GM23338 (cell line): ENCODE results near the gene COX7B2. TPM values are rescaled to one million over a fixed set of nuclear protein-coding genes. Genes with fewer than 3 reads are reported as not detected.

Source experiments
- ATAC-seq: fragments of 200-7000 bp; cut with Tn5 transposase; 3 replicates; pipeline ENCODE4 v1.9.1; 2020
- DNase-seq: peaks from one replicate; pipeline ENCODE4 v3.0.0-alpha.2; 2015; ENCODE audit warnings: low spot score
- H2AFZ ChIP-seq: fragments of 200-600 bp; sonication (generic); 2 replicates; pipeline ENCODE4 v1.8.0; 2016; ENCODE audit warnings: antibody characterized with exemption, mild to moderate bottlenecking, moderate library complexity
- H3F3A ChIP-seq: fragments of 200-600 bp; sonication (generic); replicated peaks from 2 replicates; pipeline ENCODE4 v1.8.0; 2017; ENCODE audit warnings: antibody characterized with exemption, mixed run types, low read depth
- H3K27ac ChIP-seq: fragments of 200-600 bp; sonication (generic); 2 replicates; pipeline ENCODE4 v1.6.1; 2016; ENCODE audit warnings: low read depth
- H3K27me3 ChIP-seq: fragments of 200-600 bp; sonication (generic); 2 replicates; pipeline ENCODE4 v1.8.0; 2016; ENCODE audit warnings: mild to moderate bottlenecking, mixed run types, moderate library complexity; ENCODE audit not compliant: insufficient read depth
- H3K36me3 ChIP-seq: fragments of 200-600 bp; sonication (generic); 2 replicates; pipeline ENCODE4 v1.8.0; 2016; ENCODE audit warnings: mild to moderate bottlenecking; ENCODE audit not compliant: insufficient read depth
- H3K4me1 ChIP-seq: fragments of 200-600 bp; sonication (generic); 2 replicates; pipeline ENCODE4 v1.8.0; 2016; ENCODE audit warnings: mild to moderate bottlenecking, moderate library complexity; ENCODE audit not compliant: insufficient read depth
- H3K4me2 ChIP-seq: fragments of 200-600 bp; sonication (generic); 2 replicates; pipeline ENCODE4 v1.7.1; 2017; ENCODE audit warnings: mixed run types
- H3K4me3 ChIP-seq: fragments of 200-600 bp; sonication (generic); 2 replicates; pipeline ENCODE4 v1.6.1; 2016; ENCODE audit warnings: mixed run types
- H3K79me2 ChIP-seq: fragments of 200-600 bp; sonication (generic); replicated peaks from 2 replicates; pipeline ENCODE4 v1.8.0; 2017; ENCODE audit warnings: mild to moderate bottlenecking; ENCODE audit not compliant: insufficient read depth
- H3K9me2 ChIP-seq: fragments of 200-600 bp; sonication (generic); 2 replicates; pipeline ENCODE4 v1.8.0; 2017; ENCODE audit not compliant: insufficient read depth
- H4K20me1 ChIP-seq: fragments of 200-600 bp; sonication (generic); replicated peaks from 2 replicates; pipeline ENCODE4 v1.8.0; 2017; ENCODE audit warnings: mild to moderate bottlenecking; ENCODE audit not compliant: insufficient read depth
- H3K27ac Mint-ChIP-seq: 2 replicates; pipeline ENCODE4 v1.8.0; 2020; ENCODE audit warnings: inconsistent platforms, mild to moderate bottlenecking, moderate library complexity, mixed read lengths
- H3K27me3 Mint-ChIP-seq: 3 replicates; pipeline ENCODE4 v1.8.0; 2022; ENCODE audit warnings: low read depth, mild to moderate bottlenecking, moderate library complexity, mixed read lengths, inconsistent platforms; ENCODE audit not compliant: insufficient read depth, poor library complexity
- H3K36me3 Mint-ChIP-seq: 3 replicates; pipeline ENCODE4 v1.8.0; 2021; ENCODE audit warnings: low read depth, mild to moderate bottlenecking, inconsistent platforms, moderate library complexity, mixed read lengths
- H3K4me1 Mint-ChIP-seq: 3 replicates; pipeline ENCODE4 v1.8.0; 2020; ENCODE audit warnings: mild to moderate bottlenecking, inconsistent platforms, mixed read lengths
- H3K4me3 Mint-ChIP-seq: 3 replicates; pipeline ENCODE4 v1.8.0; 2021; ENCODE audit warnings: moderate library complexity, mild to moderate bottlenecking, inconsistent platforms, mixed read lengths
- H3K9me3 Mint-ChIP-seq: 3 replicates; pipeline ENCODE4 v1.8.0; 2020; ENCODE audit warnings: moderate library complexity, mild to moderate bottlenecking, inconsistent platforms, mixed read lengths
- CREB1 ChIP-seq: fragments of 250-450 bp; sonication (Bioruptor Pico); IDR thresholded peaks from 2 replicates; pipeline ENCODE4 v1.5.0; 2020; ENCODE audit warnings: low read depth, mild to moderate bottlenecking, moderate library complexity
- EZH2 ChIP-seq: fragments of 200-600 bp; sonication (generic); IDR thresholded peaks from one replicate; pipeline ENCODE4 v1.8.0; 2017; ENCODE audit warnings: antibody characterized with exemption, mild to moderate bottlenecking, low read depth; ENCODE audit not compliant: unreplicated experiment
- EZH2phosphoT487 ChIP-seq: fragments of 200-600 bp; sonication (generic); IDR thresholded peaks from one replicate; pipeline ENCODE4 v1.8.1; 2018; ENCODE audit warnings: antibody characterized with exemption; ENCODE audit not compliant: unreplicated experiment
- JUNB ChIP-seq: IDR thresholded peaks from one replicate; pipeline ENCODE4 v1.6.1; 2016; ENCODE audit warnings: antibody characterized with exemption; ENCODE audit not compliant: unreplicated experiment
- NANOG ChIP-seq: IDR thresholded peaks from 2 replicates; pipeline ENCODE4 v1.6.1; 2016; ENCODE audit warnings: antibody characterized with exemption, borderline replicate concordance
- POLR2AphosphoS5 ChIP-seq: IDR thresholded peaks from 2 replicates; pipeline ENCODE4 v1.6.1; 2016; ENCODE audit warnings: antibody characterized with exemption, low read depth
- STAT1 ChIP-seq: IDR thresholded peaks from one replicate; pipeline ENCODE4 v1.6.1; 2016; ENCODE audit warnings: antibody characterized with exemption; ENCODE audit not compliant: unreplicated experiment
- ZNF114 ChIP-seq: fragments of 250-450 bp; sonication (Bioruptor Pico); IDR thresholded peaks from 2 replicates; pipeline ENCODE4 v1.5.0; 2020; ENCODE audit warnings: mild to moderate bottlenecking, moderate library complexity
- ZNF331 ChIP-seq: fragments of 250-450 bp; sonication (Bioruptor Pico); IDR thresholded peaks from 2 replicates; pipeline ENCODE4 v1.5.0; 2020; ENCODE audit warnings: low read depth, mild to moderate bottlenecking, moderate library complexity
- ZNF462 ChIP-seq: fragments of 250-450 bp; sonication (Bioruptor Pico); IDR thresholded peaks from 2 replicates; pipeline ENCODE4 v1.5.0; 2020; ENCODE audit warnings: mild to moderate bottlenecking, moderate library complexity
- polyA plus RNA-seq: library from polyadenylated mRNA; unstranded; fragments of >200 nt; fragmentation: Nextera tagmentation; extraction: Ambion mirVana; gene quantifications from 2 replicates; pipeline ENCODE4 v1.2.1, GENCODE V29; 2016
- total RNA-seq: library from RNA; depleted of rRNA; stranded (reverse); fragments of >200 nt; shearing (Covaris generic); gene quantifications from 2 replicates; pipeline ENCODE4 v1.2.3, GENCODE V29; 2014
- TF ChIP-seq, protein P1 (sequence below): IDR thresholded peaks from 2 replicates; pipeline ENCODE4 v1.6.1; 2016; ENCODE audit warnings: antibody characterized with exemption
- TF ChIP-seq, protein P2 (sequence below), 2 experiments: fragments of 200-600 bp in 1 of 2; sonication (generic) in 1 of 2; conservative IDR thresholded peaks; 2 replicates each; pipeline versions ENCODE4 v1.5.1 to v1.6.1; 2016 to 2017; ENCODE audit warnings: antibody characterized with exemption in 2 of 2, low read depth in 2 of 2, mild to moderate bottlenecking in 2 of 2, moderate library complexity in 1 of 2
- TF ChIP-seq, protein P3 (sequence below): IDR thresholded peaks from one replicate; pipeline ENCODE4 v1.6.1; 2018; ENCODE audit warnings: antibody characterized with exemption; ENCODE audit not compliant: unreplicated experiment

The COX7B2 gene
- total and polyA plus RNA-seq, 2 experiments from 2014 or later: not detected

- no peaks in the 10 kb centered on the region for H3K27me3 ChIP-seq
- DNase-seq (no peak), ATAC-seq (no peak)
- no peaks in the 10 kb centered on the region for H3K4me1 ChIP-seq
- H3K9me2 ChIP-seq: 0 out of 2 replicates have a peak, but pooled peaks cover 4% of the 10 kb centered on the region
- H2AFZ ChIP-seq: no peak overlapping the region
- H3K4me2 ChIP-seq: no peak overlapping the region
- no peak overlapping the region for H3K4me3 ChIP-seq
- no peak overlapping the region for H3K4me3 Mint-ChIP-seq
- H4K20me1 ChIP-seq: no peaks in the 10 kb centered on the region
- H3K79me2 ChIP-seq: no peaks in the 10 kb centered on the region
- peaks cover 54% of the 10 kb centered on the region for H3K9me3 Mint-ChIP-seq
- no peaks in the 10 kb centered on the region for H3F3A ChIP-seq
- H3K36me3 ChIP-seq: no peaks in the 10 kb centered on the region
- TF ChIP-seq EZH2 (no peak), ZNF462 (no peak), EZH2phosphoT487 (no peak), STAT1 (no peak), POLR2AphosphoS5 (no peak), ZNF331 (CRISPR knock-in tag) (no peak), JUNB (no peak), NANOG (no peak), CREB1 (CRISPR knock-in tag) (no peak), ZNF114 (CRISPR knock-in tag) (no peak)
- TF ChIP-seq, protein P1, sequence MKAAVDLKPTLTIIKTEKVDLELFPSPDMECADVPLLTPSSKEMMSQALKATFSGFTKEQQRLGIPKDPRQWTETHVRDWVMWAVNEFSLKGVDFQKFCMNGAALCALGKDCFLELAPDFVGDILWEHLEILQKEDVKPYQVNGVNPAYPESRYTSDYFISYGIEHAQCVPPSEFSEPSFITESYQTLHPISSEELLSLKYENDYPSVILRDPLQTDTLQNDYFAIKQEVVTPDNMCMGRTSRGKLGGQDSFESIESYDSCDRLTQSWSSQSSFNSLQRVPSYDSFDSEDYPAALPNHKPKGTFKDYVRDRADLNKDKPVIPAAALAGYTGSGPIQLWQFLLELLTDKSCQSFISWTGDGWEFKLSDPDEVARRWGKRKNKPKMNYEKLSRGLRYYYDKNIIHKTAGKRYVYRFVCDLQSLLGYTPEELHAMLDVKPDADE: no peak
- TF ChIP-seq, protein P2, sequence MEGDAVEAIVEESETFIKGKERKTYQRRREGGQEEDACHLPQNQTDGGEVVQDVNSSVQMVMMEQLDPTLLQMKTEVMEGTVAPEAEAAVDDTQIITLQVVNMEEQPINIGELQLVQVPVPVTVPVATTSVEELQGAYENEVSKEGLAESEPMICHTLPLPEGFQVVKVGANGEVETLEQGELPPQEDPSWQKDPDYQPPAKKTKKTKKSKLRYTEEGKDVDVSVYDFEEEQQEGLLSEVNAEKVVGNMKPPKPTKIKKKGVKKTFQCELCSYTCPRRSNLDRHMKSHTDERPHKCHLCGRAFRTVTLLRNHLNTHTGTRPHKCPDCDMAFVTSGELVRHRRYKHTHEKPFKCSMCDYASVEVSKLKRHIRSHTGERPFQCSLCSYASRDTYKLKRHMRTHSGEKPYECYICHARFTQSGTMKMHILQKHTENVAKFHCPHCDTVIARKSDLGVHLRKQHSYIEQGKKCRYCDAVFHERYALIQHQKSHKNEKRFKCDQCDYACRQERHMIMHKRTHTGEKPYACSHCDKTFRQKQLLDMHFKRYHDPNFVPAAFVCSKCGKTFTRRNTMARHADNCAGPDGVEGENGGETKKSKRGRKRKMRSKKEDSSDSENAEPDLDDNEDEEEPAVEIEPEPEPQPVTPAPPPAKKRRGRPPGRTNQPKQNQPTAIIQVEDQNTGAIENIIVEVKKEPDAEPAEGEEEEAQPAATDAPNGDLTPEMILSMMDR (conservative IDR thresholded peaks at IDR 0.05; ENCODE audit: low read depth in 2 of 2): no peak
- TF ChIP-seq, protein P3, sequence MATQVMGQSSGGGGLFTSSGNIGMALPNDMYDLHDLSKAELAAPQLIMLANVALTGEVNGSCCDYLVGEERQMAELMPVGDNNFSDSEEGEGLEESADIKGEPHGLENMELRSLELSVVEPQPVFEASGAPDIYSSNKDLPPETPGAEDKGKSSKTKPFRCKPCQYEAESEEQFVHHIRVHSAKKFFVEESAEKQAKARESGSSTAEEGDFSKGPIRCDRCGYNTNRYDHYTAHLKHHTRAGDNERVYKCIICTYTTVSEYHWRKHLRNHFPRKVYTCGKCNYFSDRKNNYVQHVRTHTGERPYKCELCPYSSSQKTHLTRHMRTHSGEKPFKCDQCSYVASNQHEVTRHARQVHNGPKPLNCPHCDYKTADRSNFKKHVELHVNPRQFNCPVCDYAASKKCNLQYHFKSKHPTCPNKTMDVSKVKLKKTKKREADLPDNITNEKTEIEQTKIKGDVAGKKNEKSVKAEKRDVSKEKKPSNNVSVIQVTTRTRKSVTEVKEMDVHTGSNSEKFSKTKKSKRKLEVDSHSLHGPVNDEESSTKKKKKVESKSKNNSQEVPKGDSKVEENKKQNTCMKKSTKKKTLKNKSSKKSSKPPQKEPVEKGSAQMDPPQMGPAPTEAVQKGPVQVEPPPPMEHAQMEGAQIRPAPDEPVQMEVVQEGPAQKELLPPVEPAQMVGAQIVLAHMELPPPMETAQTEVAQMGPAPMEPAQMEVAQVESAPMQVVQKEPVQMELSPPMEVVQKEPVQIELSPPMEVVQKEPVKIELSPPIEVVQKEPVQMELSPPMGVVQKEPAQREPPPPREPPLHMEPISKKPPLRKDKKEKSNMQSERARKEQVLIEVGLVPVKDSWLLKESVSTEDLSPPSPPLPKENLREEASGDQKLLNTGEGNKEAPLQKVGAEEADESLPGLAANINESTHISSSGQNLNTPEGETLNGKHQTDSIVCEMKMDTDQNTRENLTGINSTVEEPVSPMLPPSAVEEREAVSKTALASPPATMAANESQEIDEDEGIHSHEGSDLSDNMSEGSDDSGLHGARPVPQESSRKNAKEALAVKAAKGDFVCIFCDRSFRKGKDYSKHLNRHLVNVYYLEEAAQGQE: no peak
- H3K36me3 Mint-ChIP-seq: peaks cover 11% of the 10 kb centered on the region; the same call in 1 of the 3 replicates
- no peak overlapping the region for H3K27ac Mint-ChIP-seq
- H3K27me3 Mint-ChIP-seq: no peaks in the 10 kb centered on the region
- H3K27ac ChIP-seq: no peak overlapping the region
- H3K4me1 Mint-ChIP-seq: no peaks in the 10 kb centered on the region
These were observed 897 bp downstream of the COX7B2 start for GRCh38 chr4:46908148-46908547.
